Hepatocyte (in vitro differentiated cells): Measurements from ENCODE around the gene COL19A1. TPM values are rescaled to one million over a fixed set of nuclear protein-coding genes. Genes with fewer than 3 reads are reported as not detected.

Experiments used
- DNase-seq: peaks from one replicate; pipeline ENCODE4 v3.0.0-alpha.2; 2016; ENCODE audit warnings: low spot score
- H2AFZ ChIP-seq: fragments of 200-600 bp; sonication (generic); 2 replicates; pipeline ENCODE4 v1.6.0; 2016; ENCODE audit warnings: antibody characterized with exemption, mild to moderate bottlenecking
- H3K27ac ChIP-seq: fragments of 200-600 bp; sonication (generic); 2 replicates; pipeline ENCODE4 v1.5.1; 2016; ENCODE audit warnings: mild to moderate bottlenecking
- H3K27me3 ChIP-seq: fragments of 200-600 bp; sonication (generic); 2 replicates; pipeline ENCODE4 v1.6.1; 2016
- H3K36me3 ChIP-seq: fragments of 200-600 bp; sonication (generic); replicated peaks from 2 replicates; pipeline ENCODE4 v1.5.1; 2016; ENCODE audit warnings: low read depth; ENCODE audit not compliant: insufficient read depth
- H3K4me1 ChIP-seq: fragments of 200-600 bp; sonication (generic); 2 replicates; pipeline ENCODE4 v1.5.1; 2016; ENCODE audit warnings: mild to moderate bottlenecking, moderate library complexity; ENCODE audit not compliant: insufficient read depth
- H3K4me2 ChIP-seq: fragments of 200-600 bp; sonication (generic); 2 replicates; pipeline ENCODE4 v1.6.0; 2016
- H3K4me3 ChIP-seq: fragments of 200-600 bp; sonication (generic); 2 replicates; pipeline ENCODE4 v1.5.1; 2016; ENCODE audit warnings: mild to moderate bottlenecking
- H3K79me2 ChIP-seq: fragments of 200-600 bp; sonication (generic); 2 replicates; pipeline ENCODE4 v1.6.0; 2017; ENCODE audit warnings: mild to moderate bottlenecking
- H3K9me2 ChIP-seq: fragments of 200-600 bp; sonication (generic); replicated peaks from 2 replicates; pipeline ENCODE4 v1.6.0; 2017; ENCODE audit warnings: mild to moderate bottlenecking; ENCODE audit not compliant: insufficient read depth
- H3K9me3 ChIP-seq: fragments of 200-600 bp; sonication (generic); 2 replicates; pipeline ENCODE4 v1.5.1; 2016; ENCODE audit warnings: low read depth, mild to moderate bottlenecking
- H4K20me1 ChIP-seq: fragments of 200-600 bp; sonication (generic); 2 replicates; pipeline ENCODE4 v1.6.0; 2016; ENCODE audit warnings: mild to moderate bottlenecking; ENCODE audit not compliant: insufficient read depth, poor library complexity, severe bottlenecking
- EZH2 ChIP-seq: fragments of 200-600 bp; sonication (generic); IDR thresholded peaks from 2 replicates; pipeline ENCODE4 v1.6.1; 2016; ENCODE audit warnings: antibody characterized with exemption, mild to moderate bottlenecking, borderline replicate concordance
- EZH2phosphoT487 ChIP-seq: fragments of 200-600 bp; sonication (generic); IDR thresholded peaks from one replicate; pipeline ENCODE4 v1.6.1; 2018; ENCODE audit warnings: antibody characterized with exemption, mild to moderate bottlenecking, low read depth, moderate library complexity; ENCODE audit not compliant: unreplicated experiment, severe bottlenecking
- WGBS: methylation state at CpG from one replicate; pipeline ENCODE4 v1.1.6; 2016; ENCODE audit warnings: low lambda C conversion rate; ENCODE audit errors: missing lambda C conversion rate; 5-methylcytosine and 5-hydroxymethylcytosine counted together
- polyA plus RNA-seq: library from polyadenylated mRNA; unstranded; fragments of >200 nt; fragmentation: Nextera tagmentation; extraction: Ambion mirVana; gene quantifications from 2 replicates; pipeline ENCODE4 v1.2.1, GENCODE V29; 2016
- total RNA-seq: library from RNA; depleted of rRNA; stranded (reverse); fragments of >200 nt; gene quantifications from 2 replicates; pipeline ENCODE4 v1.2.3, GENCODE V29; 2014
- TF ChIP-seq, protein P1 (sequence below): fragments of 200-600 bp; sonication (generic); IDR thresholded peaks from 2 replicates; pipeline ENCODE4 v1.5.1; 2016; ENCODE audit warnings: antibody characterized with exemption, mild to moderate bottlenecking; ENCODE audit not compliant: poor library complexity

The COL19A1 gene
- total and polyA plus RNA-seq, 2 experiments from 2014 or later = 1.1 to 1.2 TPM

DNA sequence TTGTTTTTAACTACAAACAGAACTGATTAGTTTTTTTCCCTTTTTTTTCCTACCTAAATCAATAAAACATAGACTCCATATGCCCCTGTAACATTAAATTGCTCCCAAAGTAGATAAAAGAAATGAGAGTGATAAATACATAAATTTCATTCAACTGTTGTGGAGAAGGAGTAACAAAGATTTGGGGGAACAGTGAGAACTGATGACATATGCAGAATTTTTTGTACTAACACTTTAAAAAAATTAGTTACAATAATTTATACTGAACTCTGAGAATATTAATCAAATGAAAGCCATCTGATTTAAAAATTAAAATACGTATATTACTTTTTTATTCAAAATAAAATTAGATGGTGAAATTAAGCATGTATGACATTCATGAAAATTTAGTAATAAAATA is 195.7 kb downstream of the COL19A1 start:
- Histone ChIP-seq H3K36me3 (no peaks in the 10 kb centered on the region), H3K4me2 (no peak overlapping the region), H3K9me2 (no peaks in the 10 kb centered on the region), H3K9me3 (no peaks in the 10 kb centered on the region), H3K4me1 (no peaks in the 10 kb centered on the region), H3K4me3 (no peak overlapping the region), H3K79me2 (no peaks in the 10 kb centered on the region), H4K20me1 (no peaks in the 10 kb centered on the region), H2AFZ (no peak overlapping the region), H3K27me3 (no peaks in the 10 kb centered on the region), H3K27ac (no peak overlapping the region)
- no peak for TF ChIP-seq EZH2phosphoT487
- TF ChIP-seq, protein P1, sequence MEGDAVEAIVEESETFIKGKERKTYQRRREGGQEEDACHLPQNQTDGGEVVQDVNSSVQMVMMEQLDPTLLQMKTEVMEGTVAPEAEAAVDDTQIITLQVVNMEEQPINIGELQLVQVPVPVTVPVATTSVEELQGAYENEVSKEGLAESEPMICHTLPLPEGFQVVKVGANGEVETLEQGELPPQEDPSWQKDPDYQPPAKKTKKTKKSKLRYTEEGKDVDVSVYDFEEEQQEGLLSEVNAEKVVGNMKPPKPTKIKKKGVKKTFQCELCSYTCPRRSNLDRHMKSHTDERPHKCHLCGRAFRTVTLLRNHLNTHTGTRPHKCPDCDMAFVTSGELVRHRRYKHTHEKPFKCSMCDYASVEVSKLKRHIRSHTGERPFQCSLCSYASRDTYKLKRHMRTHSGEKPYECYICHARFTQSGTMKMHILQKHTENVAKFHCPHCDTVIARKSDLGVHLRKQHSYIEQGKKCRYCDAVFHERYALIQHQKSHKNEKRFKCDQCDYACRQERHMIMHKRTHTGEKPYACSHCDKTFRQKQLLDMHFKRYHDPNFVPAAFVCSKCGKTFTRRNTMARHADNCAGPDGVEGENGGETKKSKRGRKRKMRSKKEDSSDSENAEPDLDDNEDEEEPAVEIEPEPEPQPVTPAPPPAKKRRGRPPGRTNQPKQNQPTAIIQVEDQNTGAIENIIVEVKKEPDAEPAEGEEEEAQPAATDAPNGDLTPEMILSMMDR = no peak
- TF ChIP-seq EZH2 = no peak
- DNase-seq = no peak
- 90% methylated on average over 1 of the region's 1 CpG for WGBS

DNA sequence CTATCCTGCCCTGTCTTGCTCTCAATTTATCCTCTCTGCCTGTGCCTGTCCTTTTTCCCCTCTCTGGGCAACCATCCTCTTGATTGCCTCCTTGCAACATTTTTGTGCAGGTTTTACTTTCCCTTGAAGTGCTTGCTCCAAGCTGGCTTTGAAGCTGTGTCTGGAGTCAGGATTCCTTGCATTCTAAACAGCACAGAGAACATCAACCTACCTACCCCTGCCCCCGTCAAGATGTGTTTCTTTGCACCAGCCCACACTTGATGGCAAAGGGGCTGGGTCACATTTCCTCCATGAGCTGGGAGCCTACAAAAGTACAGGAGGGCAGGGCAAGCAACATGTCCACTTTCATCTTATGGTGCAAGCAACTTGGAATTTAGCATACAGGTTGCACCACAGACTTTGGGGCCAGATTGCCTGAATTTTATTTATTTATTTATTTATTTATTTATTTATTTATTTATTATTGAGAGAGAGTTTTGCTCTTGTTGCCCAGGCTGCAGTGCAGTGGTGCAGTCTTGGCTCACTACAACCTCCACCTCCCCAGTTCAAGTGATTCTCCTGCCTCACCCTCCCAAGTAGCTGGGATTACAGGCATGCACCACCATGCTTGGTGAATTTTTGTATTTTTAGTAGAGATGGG is 206.3 kb downstream of the COL19A1 start:
- H3K9me2 ChIP-seq = no peaks in the 10 kb centered on the region
- no peaks in the 10 kb centered on the region for H3K36me3 ChIP-seq
- H3K4me2 ChIP-seq = no peak overlapping the region
- no peak overlapping the region for H3K27ac ChIP-seq
- no peaks in the 10 kb centered on the region for H4K20me1 ChIP-seq
- H2AFZ ChIP-seq = no peak overlapping the region
- TF ChIP-seq, protein P1 = no peak
- no peak for TF ChIP-seq EZH2
- no peak for TF ChIP-seq EZH2phosphoT487
- WGBS = 55% methylated on average over 1 of the region's 1 CpG
- H3K79me2 ChIP-seq = no peaks in the 10 kb centered on the region
- H3K9me3 ChIP-seq = no peaks in the 10 kb centered on the region
- no peak overlapping the region for H3K4me3 ChIP-seq
- no peaks in the 10 kb centered on the region for H3K27me3 ChIP-seq
- H3K4me1 ChIP-seq = no peaks in the 10 kb centered on the region
- no peak for DNase-seq

DNA sequence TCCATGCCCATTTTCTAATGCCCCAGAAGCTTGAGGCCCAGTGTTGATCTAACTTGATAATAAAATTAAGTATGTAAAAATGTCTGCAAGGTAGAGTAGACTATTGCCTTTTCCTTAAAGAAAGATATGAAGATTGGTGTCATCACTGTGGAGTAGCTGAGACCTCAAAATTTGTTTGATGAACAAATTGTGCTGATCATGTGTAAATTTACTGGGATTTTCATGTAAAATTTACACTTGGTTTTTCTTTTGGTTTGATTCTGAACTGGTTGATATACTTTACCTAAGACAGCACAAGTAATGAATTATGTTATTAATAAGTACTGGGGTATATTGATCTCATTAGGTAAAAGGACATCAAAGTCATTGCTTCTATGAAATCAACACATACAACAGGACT is 207.3 kb downstream of the COL19A1 start:
- TF ChIP-seq, protein P1 = no peak
- no peak for TF ChIP-seq EZH2phosphoT487
- TF ChIP-seq EZH2 = no peak
- H3K4me2 ChIP-seq = no peak overlapping the region
- DNase-seq = no peak
- no peak overlapping the region for H2AFZ ChIP-seq
- no peak overlapping the region for H3K27ac ChIP-seq
- H3K9me3 ChIP-seq = no peaks in the 10 kb centered on the region
- H3K4me3 ChIP-seq = no peak overlapping the region
- no peaks in the 10 kb centered on the region for H3K27me3 ChIP-seq
- H3K4me1 ChIP-seq = no peaks in the 10 kb centered on the region
- no peaks in the 10 kb centered on the region for H3K79me2 ChIP-seq
- no peaks in the 10 kb centered on the region for H3K36me3 ChIP-seq
- H3K9me2 ChIP-seq = no peaks in the 10 kb centered on the region
- H4K20me1 ChIP-seq = no peaks in the 10 kb centered on the region
